GM23338 (cell line): ENCODE results near the gene VPS16. TPM values are rescaled to one million over a fixed set of nuclear protein-coding genes. Genes with fewer than 3 reads are reported as not detected.

Source experiments
- ATAC-seq: fragments of 200-7000 bp; cut with Tn5 transposase; 3 replicates; pipeline ENCODE4 v1.9.1; 2020
- DNase-seq: peaks from one replicate; pipeline ENCODE4 v3.0.0-alpha.2; 2015; ENCODE audit warnings: low spot score
- H2AFZ ChIP-seq: fragments of 200-600 bp; sonication (generic); 2 replicates; pipeline ENCODE4 v1.8.0; 2016; ENCODE audit warnings: antibody characterized with exemption, mild to moderate bottlenecking, moderate library complexity
- H3F3A ChIP-seq: fragments of 200-600 bp; sonication (generic); replicated peaks from 2 replicates; pipeline ENCODE4 v1.8.0; 2017; ENCODE audit warnings: antibody characterized with exemption, mixed run types, low read depth
- H3K27ac ChIP-seq: fragments of 200-600 bp; sonication (generic); 2 replicates; pipeline ENCODE4 v1.6.1; 2016; ENCODE audit warnings: low read depth
- H3K27me3 ChIP-seq: fragments of 200-600 bp; sonication (generic); 2 replicates; pipeline ENCODE4 v1.8.0; 2016; ENCODE audit warnings: mild to moderate bottlenecking, mixed run types, moderate library complexity; ENCODE audit not compliant: insufficient read depth
- H3K36me3 ChIP-seq: fragments of 200-600 bp; sonication (generic); 2 replicates; pipeline ENCODE4 v1.8.0; 2016; ENCODE audit warnings: mild to moderate bottlenecking; ENCODE audit not compliant: insufficient read depth
- H3K4me1 ChIP-seq: fragments of 200-600 bp; sonication (generic); 2 replicates; pipeline ENCODE4 v1.8.0; 2016; ENCODE audit warnings: mild to moderate bottlenecking, moderate library complexity; ENCODE audit not compliant: insufficient read depth
- H3K4me2 ChIP-seq: fragments of 200-600 bp; sonication (generic); 2 replicates; pipeline ENCODE4 v1.7.1; 2017; ENCODE audit warnings: mixed run types
- H3K4me3 ChIP-seq: fragments of 200-600 bp; sonication (generic); 2 replicates; pipeline ENCODE4 v1.6.1; 2016; ENCODE audit warnings: mixed run types
- H3K79me2 ChIP-seq: fragments of 200-600 bp; sonication (generic); replicated peaks from 2 replicates; pipeline ENCODE4 v1.8.0; 2017; ENCODE audit warnings: mild to moderate bottlenecking; ENCODE audit not compliant: insufficient read depth
- H3K9me2 ChIP-seq: fragments of 200-600 bp; sonication (generic); 2 replicates; pipeline ENCODE4 v1.8.0; 2017; ENCODE audit not compliant: insufficient read depth
- H4K20me1 ChIP-seq: fragments of 200-600 bp; sonication (generic); replicated peaks from 2 replicates; pipeline ENCODE4 v1.8.0; 2017; ENCODE audit warnings: mild to moderate bottlenecking; ENCODE audit not compliant: insufficient read depth
- H3K27ac Mint-ChIP-seq: 2 replicates; pipeline ENCODE4 v1.8.0; 2020; ENCODE audit warnings: inconsistent platforms, mild to moderate bottlenecking, moderate library complexity, mixed read lengths
- H3K27me3 Mint-ChIP-seq: 3 replicates; pipeline ENCODE4 v1.8.0; 2022; ENCODE audit warnings: low read depth, mild to moderate bottlenecking, moderate library complexity, mixed read lengths, inconsistent platforms; ENCODE audit not compliant: insufficient read depth, poor library complexity
- H3K36me3 Mint-ChIP-seq: 3 replicates; pipeline ENCODE4 v1.8.0; 2021; ENCODE audit warnings: low read depth, mild to moderate bottlenecking, inconsistent platforms, moderate library complexity, mixed read lengths
- H3K4me1 Mint-ChIP-seq: 3 replicates; pipeline ENCODE4 v1.8.0; 2020; ENCODE audit warnings: mild to moderate bottlenecking, inconsistent platforms, mixed read lengths
- H3K4me3 Mint-ChIP-seq: 3 replicates; pipeline ENCODE4 v1.8.0; 2021; ENCODE audit warnings: moderate library complexity, mild to moderate bottlenecking, inconsistent platforms, mixed read lengths
- H3K9me3 Mint-ChIP-seq: 3 replicates; pipeline ENCODE4 v1.8.0; 2020; ENCODE audit warnings: moderate library complexity, mild to moderate bottlenecking, inconsistent platforms, mixed read lengths
- CREB1 ChIP-seq: fragments of 250-450 bp; sonication (Bioruptor Pico); IDR thresholded peaks from 2 replicates; pipeline ENCODE4 v1.5.0; 2020; ENCODE audit warnings: low read depth, mild to moderate bottlenecking, moderate library complexity
- EZH2 ChIP-seq: fragments of 200-600 bp; sonication (generic); IDR thresholded peaks from one replicate; pipeline ENCODE4 v1.8.0; 2017; ENCODE audit warnings: antibody characterized with exemption, mild to moderate bottlenecking, low read depth; ENCODE audit not compliant: unreplicated experiment
- EZH2phosphoT487 ChIP-seq: fragments of 200-600 bp; sonication (generic); IDR thresholded peaks from one replicate; pipeline ENCODE4 v1.8.1; 2018; ENCODE audit warnings: antibody characterized with exemption; ENCODE audit not compliant: unreplicated experiment
- NANOG ChIP-seq: IDR thresholded peaks from 2 replicates; pipeline ENCODE4 v1.6.1; 2016; ENCODE audit warnings: antibody characterized with exemption, borderline replicate concordance
- POLR2AphosphoS5 ChIP-seq: IDR thresholded peaks from 2 replicates; pipeline ENCODE4 v1.6.1; 2016; ENCODE audit warnings: antibody characterized with exemption, low read depth
- STAT1 ChIP-seq: IDR thresholded peaks from one replicate; pipeline ENCODE4 v1.6.1; 2016; ENCODE audit warnings: antibody characterized with exemption; ENCODE audit not compliant: unreplicated experiment
- ZNF114 ChIP-seq: fragments of 250-450 bp; sonication (Bioruptor Pico); IDR thresholded peaks from 2 replicates; pipeline ENCODE4 v1.5.0; 2020; ENCODE audit warnings: mild to moderate bottlenecking, moderate library complexity
- ZNF331 ChIP-seq: fragments of 250-450 bp; sonication (Bioruptor Pico); IDR thresholded peaks from 2 replicates; pipeline ENCODE4 v1.5.0; 2020; ENCODE audit warnings: low read depth, mild to moderate bottlenecking, moderate library complexity
- polyA plus RNA-seq: library from polyadenylated mRNA; unstranded; fragments of >200 nt; fragmentation: Nextera tagmentation; extraction: Ambion mirVana; gene quantifications from 2 replicates; pipeline ENCODE4 v1.2.1, GENCODE V29; 2016
- total RNA-seq: library from RNA; depleted of rRNA; stranded (reverse); fragments of >200 nt; shearing (Covaris generic); gene quantifications from 2 replicates; pipeline ENCODE4 v1.2.3, GENCODE V29; 2014
- TF ChIP-seq, protein P1 (sequence below): IDR thresholded peaks from one replicate; pipeline ENCODE4 v1.6.1; 2018; ENCODE audit warnings: antibody characterized with exemption; ENCODE audit not compliant: unreplicated experiment
- TF ChIP-seq, protein P2 (sequence below): fragments of 250-450 bp; sonication (Bioruptor Pico); IDR thresholded peaks from 2 replicates; pipeline ENCODE4 v1.5.0; 2020; ENCODE audit warnings: mild to moderate bottlenecking, moderate library complexity
- TF ChIP-seq, protein P3 (sequence below), 2 experiments: fragments of 200-600 bp in 1 of 2; sonication (generic) in 1 of 2; conservative IDR thresholded peaks; 2 replicates each; pipeline versions ENCODE4 v1.5.1 to v1.6.1; 2016 to 2017; ENCODE audit warnings: antibody characterized with exemption in 2 of 2, low read depth in 2 of 2, mild to moderate bottlenecking in 2 of 2, moderate library complexity in 1 of 2

VPS16 gene
- total and polyA plus RNA-seq, 2 experiments from 2014 or later: 11.2 to 17.7 TPM

- no peaks in the 10 kb centered on the region for H3K9me3 Mint-ChIP-seq
- Histone ChIP-seq H3K4me2 (no peak overlapping the region), H3K4me1 (no peaks in the 10 kb centered on the region), H3K9me2 (no peaks in the 10 kb centered on the region), H3K79me2 (no peaks in the 10 kb centered on the region), H3K4me3 (no peak overlapping the region), H2AFZ (no peak overlapping the region), H3K36me3 (no peaks in the 10 kb centered on the region), H3K27ac (no peak overlapping the region), H3K27me3 (peaks cover 3% of the 10 kb centered on the region; the same call in 1 of the 2 replicates), H3F3A (no peaks in the 10 kb centered on the region), H4K20me1 (0 out of 2 replicates have a peak, but pooled peaks cover 3% of the 10 kb centered on the region)
- H3K27ac Mint-ChIP-seq: no peak overlapping the region
- H3K36me3 Mint-ChIP-seq: no peaks in the 10 kb centered on the region
- no peak for ATAC-seq
- TF ChIP-seq EZH2 (no peak), POLR2AphosphoS5 (no peak), ZNF114 (CRISPR knock-in tag) (no peak)
- TF ChIP-seq, protein P1, sequence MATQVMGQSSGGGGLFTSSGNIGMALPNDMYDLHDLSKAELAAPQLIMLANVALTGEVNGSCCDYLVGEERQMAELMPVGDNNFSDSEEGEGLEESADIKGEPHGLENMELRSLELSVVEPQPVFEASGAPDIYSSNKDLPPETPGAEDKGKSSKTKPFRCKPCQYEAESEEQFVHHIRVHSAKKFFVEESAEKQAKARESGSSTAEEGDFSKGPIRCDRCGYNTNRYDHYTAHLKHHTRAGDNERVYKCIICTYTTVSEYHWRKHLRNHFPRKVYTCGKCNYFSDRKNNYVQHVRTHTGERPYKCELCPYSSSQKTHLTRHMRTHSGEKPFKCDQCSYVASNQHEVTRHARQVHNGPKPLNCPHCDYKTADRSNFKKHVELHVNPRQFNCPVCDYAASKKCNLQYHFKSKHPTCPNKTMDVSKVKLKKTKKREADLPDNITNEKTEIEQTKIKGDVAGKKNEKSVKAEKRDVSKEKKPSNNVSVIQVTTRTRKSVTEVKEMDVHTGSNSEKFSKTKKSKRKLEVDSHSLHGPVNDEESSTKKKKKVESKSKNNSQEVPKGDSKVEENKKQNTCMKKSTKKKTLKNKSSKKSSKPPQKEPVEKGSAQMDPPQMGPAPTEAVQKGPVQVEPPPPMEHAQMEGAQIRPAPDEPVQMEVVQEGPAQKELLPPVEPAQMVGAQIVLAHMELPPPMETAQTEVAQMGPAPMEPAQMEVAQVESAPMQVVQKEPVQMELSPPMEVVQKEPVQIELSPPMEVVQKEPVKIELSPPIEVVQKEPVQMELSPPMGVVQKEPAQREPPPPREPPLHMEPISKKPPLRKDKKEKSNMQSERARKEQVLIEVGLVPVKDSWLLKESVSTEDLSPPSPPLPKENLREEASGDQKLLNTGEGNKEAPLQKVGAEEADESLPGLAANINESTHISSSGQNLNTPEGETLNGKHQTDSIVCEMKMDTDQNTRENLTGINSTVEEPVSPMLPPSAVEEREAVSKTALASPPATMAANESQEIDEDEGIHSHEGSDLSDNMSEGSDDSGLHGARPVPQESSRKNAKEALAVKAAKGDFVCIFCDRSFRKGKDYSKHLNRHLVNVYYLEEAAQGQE: no peak
- H3K27me3 Mint-ChIP-seq: peaks cover 9% of the 10 kb centered on the region
- H3K4me3 Mint-ChIP-seq: no peak overlapping the region
- no peak for DNase-seq
- H3K4me1 Mint-ChIP-seq: no peaks in the 10 kb centered on the region
These were observed 6.2 kb downstream of the VPS16 start for GRCh38 chr20:2846698-2847097.

DNA sequence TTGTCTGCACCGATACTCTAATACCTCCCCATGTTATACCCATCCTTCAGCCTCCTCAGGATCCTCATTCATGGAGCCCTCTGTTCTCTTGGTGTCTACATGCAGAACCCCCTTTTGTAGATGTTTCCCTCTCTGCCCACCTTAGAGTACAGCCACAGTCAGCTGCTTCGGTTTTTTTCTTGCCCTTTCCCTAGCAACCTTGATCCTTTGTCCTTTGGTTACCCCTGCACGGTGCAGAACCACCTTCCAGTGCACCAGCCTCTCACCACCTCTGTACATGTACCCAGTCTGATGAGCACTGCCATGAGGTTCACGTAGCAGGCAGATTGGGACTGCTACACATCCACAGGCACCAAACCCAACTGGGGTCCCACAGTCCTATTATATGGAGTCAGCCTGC is 7.3 kb downstream of the VPS16 start:
- Histone ChIP-seq H3K4me1 (no peaks in the 10 kb centered on the region), H3K4me3 (no peak overlapping the region), H3K9me2 (no peaks in the 10 kb centered on the region), H2AFZ (no peak overlapping the region), H3K27me3 (no peaks in the 10 kb centered on the region), H3F3A (no peaks in the 10 kb centered on the region), H3K27ac (no peak overlapping the region), H3K36me3 (no peaks in the 10 kb centered on the region), H4K20me1 (0 out of 2 replicates have a peak, but pooled peaks cover 3% of the 10 kb centered on the region), H3K4me2 (no peak overlapping the region), H3K79me2 (no peaks in the 10 kb centered on the region)
- DNase-seq (no peak), ATAC-seq (no peak)
- H3K27me3 Mint-ChIP-seq: peaks cover 12% of the 10 kb centered on the region
- H3K9me3 Mint-ChIP-seq: no peaks in the 10 kb centered on the region
- TF ChIP-seq NANOG (no peak), STAT1 (no peak), EZH2 (no peak), CREB1 (CRISPR knock-in tag) (no peak), EZH2phosphoT487 (no peak), ZNF331 (CRISPR knock-in tag) (no peak)
- TF ChIP-seq, protein P2, sequence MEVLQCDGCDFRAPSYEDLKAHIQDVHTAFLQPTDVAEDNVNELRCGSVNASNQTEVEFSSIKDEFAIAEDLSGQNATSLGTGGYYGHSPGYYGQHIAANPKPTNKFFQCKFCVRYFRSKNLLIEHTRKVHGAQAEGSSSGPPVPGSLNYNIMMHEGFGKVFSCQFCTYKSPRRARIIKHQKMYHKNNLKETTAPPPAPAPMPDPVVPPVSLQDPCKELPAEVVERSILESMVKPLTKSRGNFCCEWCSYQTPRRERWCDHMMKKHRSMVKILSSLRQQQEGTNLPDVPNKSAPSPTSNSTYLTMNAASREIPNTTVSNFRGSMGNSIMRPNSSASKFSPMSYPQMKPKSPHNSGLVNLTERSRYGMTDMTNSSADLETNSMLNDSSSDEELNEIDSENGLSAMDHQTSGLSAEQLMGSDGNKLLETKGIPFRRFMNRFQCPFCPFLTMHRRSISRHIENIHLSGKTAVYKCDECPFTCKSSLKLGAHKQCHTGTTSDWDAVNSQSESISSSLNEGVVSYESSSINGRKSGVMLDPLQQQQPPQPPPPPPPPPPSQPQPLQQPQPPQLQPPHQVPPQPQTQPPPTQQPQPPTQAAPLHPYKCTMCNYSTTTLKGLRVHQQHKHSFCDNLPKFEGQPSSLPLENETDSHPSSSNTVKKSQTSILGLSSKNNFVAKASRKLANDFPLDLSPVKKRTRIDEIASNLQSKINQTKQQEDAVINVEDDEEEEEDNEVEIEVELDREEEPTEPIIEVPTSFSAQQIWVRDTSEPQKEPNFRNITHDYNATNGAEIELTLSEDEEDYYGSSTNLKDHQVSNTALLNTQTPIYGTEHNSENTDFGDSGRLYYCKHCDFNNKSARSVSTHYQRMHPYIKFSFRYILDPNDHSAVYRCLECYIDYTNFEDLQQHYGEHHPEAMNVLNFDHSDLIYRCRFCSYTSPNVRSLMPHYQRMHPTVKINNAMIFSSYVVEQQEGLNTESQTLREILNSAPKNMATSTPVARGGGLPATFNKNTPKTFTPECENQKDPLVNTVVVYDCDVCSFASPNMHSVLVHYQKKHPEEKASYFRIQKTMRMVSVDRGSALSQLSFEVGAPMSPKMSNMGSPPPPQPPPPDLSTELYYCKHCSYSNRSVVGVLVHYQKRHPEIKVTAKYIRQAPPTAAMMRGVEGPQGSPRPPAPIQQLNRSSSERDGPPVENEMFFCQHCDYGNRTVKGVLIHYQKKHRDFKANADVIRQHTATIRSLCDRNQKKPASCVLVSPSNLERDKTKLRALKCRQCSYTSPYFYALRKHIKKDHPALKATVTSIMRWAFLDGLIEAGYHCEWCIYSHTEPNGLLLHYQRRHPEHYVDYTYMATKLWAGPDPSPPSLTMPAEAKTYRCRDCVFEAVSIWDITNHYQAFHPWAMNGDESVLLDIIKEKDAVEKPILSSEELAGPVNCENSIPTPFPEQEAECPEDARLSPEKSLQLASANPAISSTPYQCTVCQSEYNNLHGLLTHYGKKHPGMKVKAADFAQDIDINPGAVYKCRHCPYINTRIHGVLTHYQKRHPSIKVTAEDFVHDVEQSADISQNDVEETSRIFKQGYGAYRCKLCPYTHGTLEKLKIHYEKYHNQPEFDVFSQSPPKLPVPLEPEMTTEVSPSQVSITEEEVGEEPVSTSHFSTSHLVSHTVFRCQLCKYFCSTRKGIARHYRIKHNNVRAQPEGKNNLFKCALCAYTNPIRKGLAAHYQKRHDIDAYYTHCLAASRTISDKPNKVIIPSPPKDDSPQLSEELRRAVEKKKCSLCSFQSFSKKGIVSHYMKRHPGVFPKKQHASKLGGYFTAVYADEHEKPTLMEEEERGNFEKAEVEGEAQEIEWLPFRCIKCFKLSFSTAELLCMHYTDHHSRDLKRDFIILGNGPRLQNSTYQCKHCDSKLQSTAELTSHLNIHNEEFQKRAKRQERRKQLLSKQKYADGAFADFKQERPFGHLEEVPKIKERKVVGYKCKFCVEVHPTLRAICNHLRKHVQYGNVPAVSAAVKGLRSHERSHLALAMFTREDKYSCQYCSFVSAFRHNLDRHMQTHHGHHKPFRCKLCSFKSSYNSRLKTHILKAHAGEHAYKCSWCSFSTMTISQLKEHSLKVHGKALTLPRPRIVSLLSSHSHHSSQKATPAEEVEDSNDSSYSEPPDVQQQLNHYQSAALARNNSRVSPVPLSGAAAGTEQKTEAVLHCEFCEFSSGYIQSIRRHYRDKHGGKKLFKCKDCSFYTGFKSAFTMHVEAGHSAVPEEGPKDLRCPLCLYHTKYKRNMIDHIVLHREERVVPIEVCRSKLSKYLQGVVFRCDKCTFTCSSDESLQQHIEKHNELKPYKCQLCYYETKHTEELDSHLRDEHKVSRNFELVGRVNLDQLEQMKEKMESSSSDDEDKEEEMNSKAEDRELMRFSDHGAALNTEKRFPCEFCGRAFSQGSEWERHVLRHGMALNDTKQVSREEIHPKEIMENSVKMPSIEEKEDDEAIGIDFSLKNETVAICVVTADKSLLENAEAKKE (CRISPR knock-in tag): no peak
- TF ChIP-seq, protein P3, sequence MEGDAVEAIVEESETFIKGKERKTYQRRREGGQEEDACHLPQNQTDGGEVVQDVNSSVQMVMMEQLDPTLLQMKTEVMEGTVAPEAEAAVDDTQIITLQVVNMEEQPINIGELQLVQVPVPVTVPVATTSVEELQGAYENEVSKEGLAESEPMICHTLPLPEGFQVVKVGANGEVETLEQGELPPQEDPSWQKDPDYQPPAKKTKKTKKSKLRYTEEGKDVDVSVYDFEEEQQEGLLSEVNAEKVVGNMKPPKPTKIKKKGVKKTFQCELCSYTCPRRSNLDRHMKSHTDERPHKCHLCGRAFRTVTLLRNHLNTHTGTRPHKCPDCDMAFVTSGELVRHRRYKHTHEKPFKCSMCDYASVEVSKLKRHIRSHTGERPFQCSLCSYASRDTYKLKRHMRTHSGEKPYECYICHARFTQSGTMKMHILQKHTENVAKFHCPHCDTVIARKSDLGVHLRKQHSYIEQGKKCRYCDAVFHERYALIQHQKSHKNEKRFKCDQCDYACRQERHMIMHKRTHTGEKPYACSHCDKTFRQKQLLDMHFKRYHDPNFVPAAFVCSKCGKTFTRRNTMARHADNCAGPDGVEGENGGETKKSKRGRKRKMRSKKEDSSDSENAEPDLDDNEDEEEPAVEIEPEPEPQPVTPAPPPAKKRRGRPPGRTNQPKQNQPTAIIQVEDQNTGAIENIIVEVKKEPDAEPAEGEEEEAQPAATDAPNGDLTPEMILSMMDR (conservative IDR thresholded peaks at IDR 0.05; ENCODE audit: low read depth in 2 of 2): no peak
- peaks cover 3% of the 10 kb centered on the region; the same call in 1 of the 3 replicates for H3K4me1 Mint-ChIP-seq
- no peaks in the 10 kb centered on the region for H3K36me3 Mint-ChIP-seq
- no peak overlapping the region for H3K4me3 Mint-ChIP-seq
- no peak overlapping the region for H3K27ac Mint-ChIP-seq
